HepG2 (cell line): ENCODE results near the gene UACA. TPM values are rescaled to one million over a fixed set of nuclear protein-coding genes. Genes with fewer than 3 reads are reported as not detected.

Source experiments
- ARNTL ChIP-seq: sonication (generic); formaldehyde crosslinking; IDR thresholded peaks from 2 replicates; pipeline ENCODE4 v1.4.0; 2020; ENCODE audit warnings: mild to moderate bottlenecking, missing genetic modification reagents
- ATF6 ChIP-seq: sonication (generic); formaldehyde crosslinking; conservative IDR thresholded peaks from 2 replicates; pipeline ENCODE4 v1.4.0; 2020; ENCODE audit warnings: missing genetic modification reagents
- EEA1 ChIP-seq: sonication (generic); formaldehyde crosslinking; IDR thresholded peaks from 2 replicates; pipeline ENCODE4 v1.5.1; 2020; ENCODE audit warnings: mild to moderate bottlenecking, missing genetic modification reagents, borderline replicate concordance
- FOXC1 ChIP-seq: sonication (generic); formaldehyde crosslinking; IDR thresholded peaks from 2 replicates; pipeline ENCODE4 v1.8.0; 2022; ENCODE audit warnings: mild to moderate bottlenecking, missing genetic modification reagents, borderline replicate concordance
- HIC2 ChIP-seq: sonication (generic); formaldehyde crosslinking; IDR thresholded peaks from 2 replicates; pipeline ENCODE4 v1.9.0; 2022; ENCODE audit warnings: low read depth, missing genetic modification reagents
- KLF11 ChIP-seq: IDR thresholded peaks from 2 replicates; pipeline ENCODE4 v1.6.1; 2016; ENCODE audit warnings: missing compliant biosample characterization
- MED1 ChIP-seq: sonication (generic); formaldehyde crosslinking; IDR thresholded peaks from 2 replicates; pipeline ENCODE4 v1.4.0; 2020; ENCODE audit warnings: missing genetic modification reagents
- MYC ChIP-seq: sonication (generic); formaldehyde crosslinking; IDR thresholded peaks from 2 replicates; pipeline ENCODE4 v1.9.0; 2021; ENCODE audit warnings: missing genetic modification reagents, borderline replicate concordance
- SP2 ChIP-seq: sonication (generic); formaldehyde crosslinking; IDR thresholded peaks from 2 replicates; pipeline ENCODE4 v1.5.1; 2020; ENCODE audit warnings: mild to moderate bottlenecking, missing genetic modification reagents
- SRY ChIP-seq: sonication (generic); formaldehyde crosslinking; IDR thresholded peaks from 2 replicates; pipeline ENCODE4 v1.8.0; 2022; ENCODE audit warnings: mild to moderate bottlenecking, missing genetic modification reagents
- ZNF335 ChIP-seq: sonication (generic); formaldehyde crosslinking; IDR thresholded peaks from 2 replicates; pipeline ENCODE4 v1.4.0; 2020; ENCODE audit warnings: missing genetic modification reagents
- ZNF350 ChIP-seq: sonication (generic); formaldehyde crosslinking; IDR thresholded peaks from 2 replicates; pipeline ENCODE4 v1.4.0; 2020; ENCODE audit warnings: mild to moderate bottlenecking, low read depth, missing genetic modification reagents, borderline replicate concordance
- ZNF354B ChIP-seq: sonication (generic); formaldehyde crosslinking; IDR thresholded peaks from 2 replicates; pipeline ENCODE4 v1.8.0; 2022; ENCODE audit warnings: mild to moderate bottlenecking, missing genetic modification reagents
- ZNF512B ChIP-seq: sonication (generic); formaldehyde crosslinking; IDR thresholded peaks from 2 replicates; pipeline ENCODE4 v1.5.1; 2020; ENCODE audit warnings: missing genetic modification reagents, mild to moderate bottlenecking, borderline replicate concordance
- ZNF543 ChIP-seq: sonication (generic); formaldehyde crosslinking; IDR thresholded peaks from 2 replicates; pipeline ENCODE4 v1.4.0; 2020; ENCODE audit warnings: mild to moderate bottlenecking, missing genetic modification reagents
- ZNF687 ChIP-seq: sonication (generic); formaldehyde crosslinking; IDR thresholded peaks from 2 replicates; pipeline ENCODE4 v1.5.1; 2020; ENCODE audit warnings: mild to moderate bottlenecking, missing genetic modification reagents, moderate library complexity
- ZSCAN20 ChIP-seq: sonication (generic); formaldehyde crosslinking; IDR thresholded peaks from 2 replicates; pipeline ENCODE4 v1.4.0; 2020; ENCODE audit warnings: missing genetic modification reagents, mild to moderate bottlenecking, borderline replicate concordance
- polyA plus RNA-seq, 8 experiments: library from polyadenylated mRNA; depleted of rRNA in 3 of 8; stranded (reverse) in 7 of 8; unstranded in 1 of 8; fragments of >200 nt; fragmentation: Illumina TruSeq in 4 of 8; extraction: Trizol in 4 of 8; gene quantifications; 2 replicates each; pipeline versions ENCODE4 v1.2.1 to v1.2.3, GENCODE V29; 2011 to 2016; ENCODE audit warnings: low read depth in 4 of 8, missing spikeins in 1 of 8, mixed read lengths in 1 of 8; ENCODE audit not compliant: insufficient read depth in 1 of 8
- total RNA-seq, 5 experiments: library from RNA; depleted of rRNA; stranded (reverse); fragments of >200 nt; fragmentation: Illumina TruSeq; extraction: Trizol; gene quantifications; 2 replicates each; pipeline ENCODE4 v1.2.3, GENCODE V29; 2016; ENCODE audit warnings: low read depth in 1 of 5

UACA gene
- total and polyA plus RNA-seq, 2 of the 13 experiments (the other 11 are each of a cell fraction or from before 2014, with no cell fraction given) = 17.8 to 39.2 TPM

GRCh38 chr15:70617076-70617910, 146.1 kb downstream of the UACA start (continued):
- TF ChIP-seq ZNF512B (no peak), SRY (no peak), ZNF543 (CRISPR knock-in tag) (no peak), SP2 (CRISPR knock-in tag) (no peak), ZNF335 (CRISPR knock-in tag) (peak; percentile 72; the same call in 1 of the 2 replicates), ZNF687 (CRISPR knock-in tag) (no peak), EEA1 (CRISPR knock-in tag) (no peak), HIC2 (CRISPR knock-in tag) (peak; percentile 66; the same call in 1 of the 2 replicates), FOXC1 (CRISPR knock-in tag) (no peak), ATF6 (CRISPR knock-in tag) (no peak), MED1 (CRISPR knock-in tag) (peak; percentile 93), ZNF350 (CRISPR knock-in tag) (peak; percentile 75; the same call in 1 of the 2 replicates), ZNF354B (CRISPR knock-in tag) (no peak), ARNTL (CRISPR knock-in tag) (peak; percentile 96), MYC (peak; percentile 73; the same call in 1 of the 2 replicates), ZSCAN20 (CRISPR knock-in tag) (no peak), KLF11 (CRISPR knock-in tag) (peak; percentile 33; the same call in 1 of the 2 replicates)
